GM12865 (cell line): ENCODE results near the gene CDC42EP5.
A peak's percentile ranks its signal among the peaks of the same experiment; 100 is the strongest.

Experiments
- DNase-seq: peaks from one replicate; pipeline ENCODE4 v3.0.0; 2010; ENCODE audit warnings: low read depth
- H3K4me3 ChIP-seq: 2 replicates; pipeline ENCODE4 v1.5.1; 2011; ENCODE audit warnings: mild to moderate bottlenecking, low read depth, low read length, control low read depth
- CTCF ChIP-seq: IDR thresholded peaks from 2 replicates; pipeline ENCODE4 v1.5.1; 2011; ENCODE audit warnings: low read length, control low read depth, low read depth, inconsistent platforms; ENCODE audit not compliant: insufficient read depth; ENCODE audit errors: missing control alignments

Gene CDC42EP5

DNA sequence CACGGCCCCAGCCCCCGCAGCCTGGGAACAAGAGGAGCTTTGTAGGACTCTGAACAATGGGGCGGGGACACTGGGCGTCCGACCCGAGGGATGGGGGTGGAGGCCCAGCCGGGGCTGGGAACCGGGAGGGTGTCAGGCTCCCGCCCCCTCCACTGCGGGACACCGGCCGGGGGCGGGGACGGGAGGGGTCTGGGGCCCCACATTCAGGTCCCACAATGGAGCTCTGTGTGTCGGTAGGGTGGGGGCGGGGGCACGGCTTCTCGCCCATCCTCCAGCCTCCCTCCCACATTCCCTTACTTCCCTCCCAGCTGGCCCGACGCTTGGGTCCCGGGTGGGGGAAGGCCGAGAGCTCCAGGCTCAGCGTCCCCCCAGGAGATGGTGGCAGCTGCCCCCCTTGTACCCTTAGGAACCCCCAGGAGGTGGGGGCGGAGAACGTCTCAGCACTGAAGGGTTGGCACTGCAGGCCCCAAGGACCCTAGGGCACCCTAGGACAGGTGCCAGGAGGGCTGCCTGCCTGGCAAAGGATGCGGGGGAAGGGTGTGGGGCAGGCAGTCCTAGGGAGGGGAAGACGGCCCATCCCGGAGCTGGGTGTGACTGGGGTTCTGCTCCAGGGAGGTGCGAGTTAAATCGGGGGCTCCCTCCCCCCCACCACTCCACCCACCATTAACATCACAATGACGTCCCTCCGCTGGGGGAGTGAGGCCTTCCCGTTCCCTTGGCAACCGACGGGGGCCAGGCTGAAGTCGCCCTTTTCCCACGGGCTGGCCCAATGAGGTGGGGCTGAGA is 52.5 kb downstream of the CDC42EP5 start:
- H3K4me3 ChIP-seq = no peak overlapping the region
- no peak for DNase-seq
- no peak for TF ChIP-seq CTCF

GRCh38 chr19:54420068-54420382 is 53.1 kb downstream of the CDC42EP5 start:
- TF ChIP-seq CTCF = no peak
- H3K4me3 ChIP-seq = no peak overlapping the region
- no peak for DNase-seq

DNA sequence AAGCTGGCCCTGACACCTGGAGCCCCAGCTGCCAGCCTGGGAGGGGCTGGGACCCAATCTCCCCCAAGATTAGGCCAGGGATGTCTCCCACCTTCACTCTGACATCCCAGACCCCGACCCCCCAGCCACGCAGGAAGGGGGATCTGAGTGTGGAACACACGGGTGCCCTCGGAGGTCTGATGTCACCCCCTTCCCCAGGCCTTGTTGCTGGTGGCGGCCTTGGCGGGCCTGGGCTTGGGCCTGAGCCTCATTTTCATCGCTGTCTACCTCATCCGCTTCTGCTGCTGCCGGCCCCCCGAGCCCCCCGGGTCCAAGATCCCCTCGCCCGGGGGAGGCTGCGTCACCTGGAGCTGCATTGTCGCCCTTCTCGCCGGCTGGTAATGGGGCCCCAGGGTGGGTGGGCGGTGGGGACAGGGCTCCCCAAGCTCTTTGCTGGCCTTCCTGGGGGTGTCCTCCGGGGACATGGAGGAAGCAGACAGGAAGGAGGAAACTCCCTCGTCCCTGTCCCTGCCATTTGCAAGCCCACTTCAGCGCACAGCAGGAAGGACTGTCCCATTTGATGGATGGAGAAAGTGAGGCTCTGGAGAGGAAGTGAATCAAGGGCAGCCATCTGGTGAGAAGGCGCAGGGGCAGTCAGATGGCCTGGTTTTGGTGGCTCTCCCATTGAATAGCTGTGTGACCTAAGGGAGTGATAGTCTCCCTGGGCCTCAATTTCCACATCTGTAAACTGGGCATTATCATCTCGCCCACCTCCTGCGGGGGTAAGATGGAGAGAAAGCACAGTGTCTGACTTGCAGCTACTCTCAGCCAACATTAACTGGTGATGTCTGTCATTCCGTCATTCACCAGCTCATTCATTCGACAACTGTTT is 53.9 kb downstream of the CDC42EP5 start:
- H3K4me3 ChIP-seq = no peak overlapping the region
- no peak for DNase-seq
- no peak for TF ChIP-seq CTCF

- peak; percentile 55 for DNase-seq
- TF ChIP-seq CTCF = no peak
- no peak overlapping the region for H3K4me3 ChIP-seq
Measured at GRCh38 chr19:54418030-54418929, 54.8 kb downstream of the CDC42EP5 start.

- H3K4me3 ChIP-seq = no peak overlapping the region
- no peak for TF ChIP-seq CTCF
- no peak for DNase-seq
Measured at GRCh38 chr19:54416695-54417491, 56.2 kb downstream of the CDC42EP5 start.
